Activated CD8-positive, alpha-beta memory T cell treated with anti-CD3 and anti-CD28 coated beads, Interleukin-2, amount 10 ng/mL, durations not matched to agents 7 days and 5 days (primary cell): ENCODE measurements around the gene AFAP1L2. TPM values are rescaled to one million over a fixed set of nuclear protein-coding genes. Genes with fewer than 3 reads are reported as not detected.
"Not testable (repeated sequence)": the region's sequence is repeated elsewhere in the genome, so short reads cannot be mapped to it uniquely, and the experiment has no call there.

Experiments
- ATAC-seq: fragments of 150-1000 bp; cut with Tn5 transposase; one replicate; pipeline ENCODE4 v1.10.0; 2021; ENCODE audit warnings: moderate library complexity
- CTCF ChIA-PET: fragments of 350-600 bp; sonication (Branson Sonifier 250); formaldehyde crosslinking; loops from one replicate; lab custom pipeline; 2021; ENCODE audit warnings: antibody characterized with exemption; lab: Charles Lee
- DNase-seq: peaks from one replicate; pipeline ENCODE4 v3.0.0-alpha.2; 2020
- H3K27ac Mint-ChIP-seq: one replicate; pipeline ENCODE4 v1.8.0; 2021; ENCODE audit warnings: mild to moderate bottlenecking, mixed read lengths
- H3K27me3 Mint-ChIP-seq: one replicate; pipeline ENCODE4 v1.8.0; 2021; ENCODE audit warnings: mixed read lengths
- H3K36me3 Mint-ChIP-seq: one replicate; pipeline ENCODE4 v1.8.0; 2021; ENCODE audit warnings: mild to moderate bottlenecking, mixed read lengths
- H3K4me1 Mint-ChIP-seq: one replicate; pipeline ENCODE4 v1.8.0; 2021; ENCODE audit warnings: mixed read lengths
- H3K4me3 Mint-ChIP-seq: one replicate; pipeline ENCODE4 v1.8.0; 2021; ENCODE audit warnings: mild to moderate bottlenecking, moderate library complexity, mixed read lengths
- H3K9me3 Mint-ChIP-seq: one replicate; pipeline ENCODE4 v1.8.0; 2022; ENCODE audit warnings: low read depth, mixed read lengths
- total RNA-seq, 2 experiments: library from RNA; stranded (reverse); gene quantifications; one replicate each; pipeline ENCODE4 v1.2.3, GENCODE V29; 2021

AFAP1L2 gene
- total RNA-seq, 2 experiments from 2014 or later, result 4.0 to 67.4 TPM

DNA sequence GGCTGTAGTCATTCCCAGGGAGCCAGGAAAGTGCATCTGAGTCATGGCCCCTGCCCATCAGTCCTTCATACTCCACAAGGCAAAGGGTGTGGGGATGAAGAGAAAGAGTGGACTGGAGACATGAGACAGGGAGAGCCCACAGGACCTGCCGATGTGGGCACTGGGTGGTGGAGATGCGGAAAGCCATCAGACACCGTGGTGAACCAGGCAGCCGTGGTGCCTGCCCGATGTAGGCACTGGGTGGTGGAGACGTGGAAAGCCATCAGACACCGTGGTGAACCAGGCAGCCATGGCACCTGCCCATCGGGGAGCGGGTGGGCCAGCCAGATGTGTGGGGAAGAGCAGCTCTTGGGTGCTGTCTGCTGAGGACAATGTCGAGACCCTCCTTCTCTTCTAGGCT lies 58.6 kb downstream of the AFAP1L2 start:
- Mint-ChIP-seq H3K4me3 (no peak overlapping the region), H3K27me3 (peaks cover 2% of the 10 kb centered on the region), H3K36me3 (no peaks in the 10 kb centered on the region), H3K4me1 (peaks cover 3% of the 10 kb centered on the region), H3K27ac (no peak overlapping the region), H3K9me3 (no peaks in the 10 kb centered on the region)
- DNase-seq (no peak), ATAC-seq (no peak)
- CTCF ChIA-PET, result no interaction called here

DNA sequence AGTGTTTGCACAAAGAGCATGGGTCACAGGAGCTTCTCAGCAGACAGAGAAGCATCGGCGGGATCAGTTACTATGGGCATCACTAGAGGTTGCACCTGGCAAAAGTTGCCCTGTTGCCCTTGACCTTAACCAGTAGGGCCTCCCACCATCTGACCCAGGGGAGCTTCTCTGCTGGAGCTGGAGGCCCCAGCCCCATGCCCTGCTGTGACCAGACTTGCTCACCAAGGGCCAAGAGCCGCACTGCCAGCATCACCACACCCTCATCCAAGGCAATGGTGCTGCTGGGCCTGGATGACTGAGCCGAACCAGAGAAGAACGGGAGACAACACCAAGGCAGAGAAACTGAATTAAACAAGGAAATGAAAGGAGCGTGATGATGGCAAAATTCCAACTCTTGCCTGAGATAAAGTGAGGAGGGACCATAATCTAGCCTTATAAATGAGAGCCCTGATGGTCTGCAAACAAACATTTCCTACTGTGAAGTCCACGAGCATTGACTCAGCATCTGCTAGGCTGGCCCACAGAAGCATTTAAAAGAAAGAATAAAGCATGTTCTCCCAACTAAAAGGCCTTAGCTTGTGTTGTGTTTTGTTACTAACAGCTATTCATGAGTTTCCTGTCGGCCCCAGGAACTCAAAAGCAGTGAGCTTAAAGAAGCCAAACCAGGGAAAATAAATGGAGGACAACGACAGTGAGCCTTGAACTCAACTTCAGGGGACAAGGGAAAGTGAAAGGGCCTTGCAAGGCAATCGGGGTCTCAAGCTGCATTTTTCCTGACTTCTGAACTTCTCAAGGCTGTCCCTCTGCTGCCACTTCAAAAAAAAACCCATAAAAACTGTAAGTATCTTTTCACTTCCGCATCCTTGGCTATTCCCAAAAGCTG lies 60.4 kb downstream of the AFAP1L2 start:
- peaks cover 2% of the 10 kb centered on the region for H3K27me3 Mint-ChIP-seq
- no peak for ATAC-seq
- no peak overlapping the region for H3K27ac Mint-ChIP-seq
- H3K4me1 Mint-ChIP-seq, result peaks cover 3% of the 10 kb centered on the region
- CTCF ChIA-PET, result interaction anchor here (1.1 kb wide), 1 partner anchor 105 kb away, joined by 3 read pairs; the partner anchor contains the start of gene VWA2
- no peaks in the 10 kb centered on the region for H3K36me3 Mint-ChIP-seq
- no peaks in the 10 kb centered on the region for H3K9me3 Mint-ChIP-seq
- H3K4me3 Mint-ChIP-seq, result no peak overlapping the region
- no peak for DNase-seq

DNA sequence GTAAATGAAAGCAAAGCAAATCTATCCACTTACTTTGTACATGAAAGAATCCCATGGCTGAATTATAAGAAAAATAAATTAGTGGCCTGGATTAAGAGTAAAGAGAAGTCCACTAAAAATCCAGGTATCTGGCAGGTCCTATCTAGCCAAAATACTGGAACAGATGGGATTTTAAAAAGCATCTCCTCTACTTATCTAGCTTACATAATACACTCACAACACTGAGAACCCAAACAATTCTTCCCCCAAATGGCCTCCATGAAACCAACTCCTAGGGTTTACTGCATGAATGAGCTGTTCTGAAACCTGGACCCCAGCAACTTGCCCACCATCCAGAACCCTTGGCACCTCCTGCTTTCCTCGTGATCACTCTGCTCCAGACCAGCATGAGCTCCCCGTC lies 61.3 kb downstream of the AFAP1L2 start:
- Mint-ChIP-seq H3K4me3 (no peak overlapping the region), H3K9me3 (no peaks in the 10 kb centered on the region), H3K4me1 (peaks cover 5% of the 10 kb centered on the region), H3K36me3 (no peaks in the 10 kb centered on the region), H3K27ac (no peak overlapping the region), H3K27me3 (peaks cover 2% of the 10 kb centered on the region)
- ATAC-seq (no peak), DNase-seq (no peak)
- CTCF ChIA-PET, result no interaction called here

DNA sequence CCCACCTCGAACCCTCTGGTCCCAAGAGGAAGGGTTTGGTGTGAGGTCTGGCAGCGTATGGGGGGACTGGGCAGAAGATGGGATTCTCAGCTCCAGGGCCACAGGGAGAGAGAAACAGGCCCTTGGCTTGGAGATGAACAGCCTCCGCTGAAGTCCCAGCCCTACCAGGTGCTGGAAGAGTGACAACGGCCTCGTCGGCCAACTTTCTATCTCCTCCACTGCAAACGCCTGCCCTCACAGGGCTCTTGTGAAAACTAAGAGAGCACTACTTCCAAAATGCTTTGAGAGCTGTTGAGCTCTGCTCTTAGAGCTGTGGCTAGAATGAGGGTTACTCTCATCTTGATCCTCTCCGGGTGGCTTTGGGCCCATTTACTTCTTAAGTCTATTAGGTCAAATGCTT lies 63.5 kb downstream of the AFAP1L2 start:
- Mint-ChIP-seq H3K9me3 (no peaks in the 10 kb centered on the region), H3K4me3 (no peak overlapping the region), H3K4me1 (peaks cover 22% of the 10 kb centered on the region), H3K27me3 (peaks cover 2% of the 10 kb centered on the region), H3K36me3 (no peaks in the 10 kb centered on the region), H3K27ac (no peak overlapping the region)
- CTCF ChIA-PET, result no interaction called here
- ATAC-seq (no peak), DNase-seq (no peak)

DNA sequence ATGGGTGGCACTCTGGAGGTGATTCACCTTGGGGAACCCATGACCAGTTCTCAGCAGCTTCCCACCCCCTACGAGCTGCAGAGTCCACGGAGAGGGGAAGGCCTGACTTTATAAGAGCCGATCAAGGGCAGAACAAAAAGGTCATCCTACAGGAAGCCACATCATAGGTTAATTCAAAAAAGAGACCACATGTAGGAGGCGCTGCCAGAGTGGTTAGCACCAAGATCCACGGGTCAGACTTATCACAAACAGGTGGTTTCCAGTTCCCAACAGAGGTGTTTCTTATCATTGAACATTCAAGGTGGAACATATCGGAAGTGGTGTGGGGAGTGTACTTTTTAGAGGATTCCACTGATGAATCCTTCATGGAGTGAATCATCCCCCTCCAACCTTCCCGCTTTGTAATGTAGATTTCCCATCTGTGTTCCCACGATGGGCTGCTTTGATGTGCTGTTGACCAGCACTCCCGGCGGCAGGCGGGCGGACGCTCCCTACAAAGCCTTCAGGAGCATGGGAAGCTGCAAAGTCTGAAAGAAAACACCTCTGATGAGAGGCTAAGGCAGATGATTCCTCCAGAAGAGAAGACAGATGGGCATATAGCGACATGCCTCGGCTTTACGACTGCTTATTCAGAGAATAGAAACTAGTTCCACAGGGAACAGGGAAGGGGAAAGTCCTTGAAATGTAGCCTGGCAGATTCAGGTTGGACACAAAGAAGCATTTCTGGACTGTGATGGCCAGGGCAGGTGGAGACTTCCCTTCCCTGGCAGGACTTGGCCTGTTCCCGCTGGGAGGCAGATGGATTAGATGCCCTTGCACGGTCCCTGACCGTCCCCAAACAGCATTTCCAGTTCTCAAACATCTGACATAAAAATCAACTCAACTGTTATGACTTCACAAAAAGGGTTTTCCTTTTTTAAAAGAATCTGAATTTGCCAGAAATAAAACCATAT lies 66.5 kb downstream of the AFAP1L2 start:
- H3K27ac Mint-ChIP-seq, result peak overlapping the region; percentile 34
- H3K36me3 Mint-ChIP-seq, result no peaks in the 10 kb centered on the region
- peaks cover 8% of the 10 kb centered on the region for H3K27me3 Mint-ChIP-seq
- H3K4me3 Mint-ChIP-seq, result no peak overlapping the region
- ATAC-seq (peak; percentile 65), DNase-seq (peak; percentile 52)
- CTCF ChIA-PET, result no interaction called here
- H3K4me1 Mint-ChIP-seq, result peaks cover 31% of the 10 kb centered on the region
- no peaks in the 10 kb centered on the region for H3K9me3 Mint-ChIP-seq

DNA sequence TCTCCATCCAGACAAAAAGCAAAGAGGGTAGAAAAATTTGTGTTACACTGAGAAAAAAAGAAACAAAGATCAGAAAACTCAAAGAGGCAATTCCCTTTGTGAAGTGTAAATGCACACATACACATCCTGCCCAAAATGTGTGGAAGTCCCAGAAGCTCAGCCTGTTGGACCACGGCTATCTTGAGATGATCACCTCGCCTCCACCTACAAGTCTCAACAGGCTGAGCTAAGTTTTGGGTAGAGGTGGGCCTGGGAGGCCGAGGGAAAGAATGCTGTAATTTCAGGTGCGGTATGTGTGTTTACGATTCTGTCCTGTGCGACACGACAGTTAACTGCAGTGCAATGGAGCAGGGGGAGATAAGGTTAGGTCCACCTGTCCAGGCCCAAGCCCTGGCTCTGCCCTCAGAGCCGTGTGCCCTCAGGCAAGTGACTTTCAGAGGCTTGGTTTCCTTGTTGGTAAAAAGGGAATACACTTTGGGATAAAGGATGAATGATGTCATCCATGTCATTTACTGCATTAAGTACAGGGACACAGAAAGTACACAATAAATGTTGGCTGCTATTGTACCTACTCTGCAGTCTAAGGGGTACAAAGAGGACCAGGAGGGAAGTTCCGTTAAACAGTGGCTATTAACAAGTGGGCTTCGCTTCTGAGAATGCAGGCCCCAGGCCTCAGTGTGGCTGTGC lies 67.3 kb downstream of the AFAP1L2 start:
- no peak overlapping the region for H3K27ac Mint-ChIP-seq
- DNase-seq, result no peak
- CTCF ChIA-PET, result interaction anchor here (1.0 kb wide), 1 partner anchor 33 kb away, joined by 6 read pairs; no protein-coding TSS in a partner anchor
- no peak for ATAC-seq
- H3K4me3 Mint-ChIP-seq, result no peak overlapping the region
- peaks cover 31% of the 10 kb centered on the region for H3K4me1 Mint-ChIP-seq
- H3K36me3 Mint-ChIP-seq, result no peaks in the 10 kb centered on the region
- H3K9me3 Mint-ChIP-seq, result no peaks in the 10 kb centered on the region
- peaks cover 8% of the 10 kb centered on the region for H3K27me3 Mint-ChIP-seq

DNA sequence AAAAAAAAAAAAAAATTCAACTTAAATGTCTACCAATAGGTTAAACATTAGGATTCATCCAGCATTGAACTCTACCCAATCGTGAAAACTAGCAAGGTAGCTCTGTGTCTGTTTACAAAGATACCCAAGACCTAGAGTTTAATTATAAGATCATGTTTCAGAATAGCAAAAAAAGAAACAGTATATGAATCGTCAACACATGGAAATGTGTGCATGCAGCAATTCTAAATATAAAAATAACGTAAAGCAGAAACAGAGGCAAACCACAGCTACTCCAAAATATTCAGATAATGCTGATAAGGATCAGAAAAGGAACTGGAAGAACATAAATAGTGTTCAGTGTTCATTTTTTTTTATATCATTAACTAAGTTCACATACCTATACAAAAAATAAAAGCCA lies 68.7 kb downstream of the AFAP1L2 start:
- Mint-ChIP-seq H3K27ac (no peak overlapping the region), H3K36me3 (no peaks in the 10 kb centered on the region), H3K27me3 (peaks cover 5% of the 10 kb centered on the region), H3K4me1 (peaks cover 31% of the 10 kb centered on the region), H3K9me3 (no peaks in the 10 kb centered on the region), H3K4me3 (no peak overlapping the region)
- DNase-seq (no peak), ATAC-seq (no peak)
- CTCF ChIA-PET, result no interaction called here

DNA sequence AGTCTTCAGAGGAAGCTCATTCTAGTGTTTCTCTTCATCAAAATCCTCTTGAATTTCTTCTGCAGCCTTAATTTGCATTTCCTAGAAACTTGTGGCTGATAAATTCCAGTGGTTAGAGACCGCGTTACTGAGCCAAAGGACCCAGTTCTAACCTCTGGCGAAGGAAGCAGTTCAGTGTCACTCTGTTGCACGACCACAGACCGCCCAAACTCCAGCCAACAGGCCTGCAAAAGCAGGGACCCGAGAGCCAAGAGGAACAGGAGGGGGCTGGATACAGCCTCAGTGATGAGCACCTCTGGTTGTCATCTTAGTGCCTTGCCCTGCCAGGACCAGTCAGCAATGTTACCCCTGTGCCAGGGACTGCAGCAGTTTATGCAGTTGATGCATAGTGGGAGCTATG lies 70.0 kb downstream of the AFAP1L2 start:
- CTCF ChIA-PET, result no interaction called here
- DNase-seq (no peak), ATAC-seq (peak; percentile 16)
- H3K4me3 Mint-ChIP-seq, result no peak overlapping the region
- peaks cover 5% of the 10 kb centered on the region for H3K27me3 Mint-ChIP-seq
- no peak overlapping the region for H3K27ac Mint-ChIP-seq
- H3K36me3 Mint-ChIP-seq, result no peaks in the 10 kb centered on the region
- no peaks in the 10 kb centered on the region for H3K9me3 Mint-ChIP-seq
- H3K4me1 Mint-ChIP-seq, result peaks cover 34% of the 10 kb centered on the region

DNA sequence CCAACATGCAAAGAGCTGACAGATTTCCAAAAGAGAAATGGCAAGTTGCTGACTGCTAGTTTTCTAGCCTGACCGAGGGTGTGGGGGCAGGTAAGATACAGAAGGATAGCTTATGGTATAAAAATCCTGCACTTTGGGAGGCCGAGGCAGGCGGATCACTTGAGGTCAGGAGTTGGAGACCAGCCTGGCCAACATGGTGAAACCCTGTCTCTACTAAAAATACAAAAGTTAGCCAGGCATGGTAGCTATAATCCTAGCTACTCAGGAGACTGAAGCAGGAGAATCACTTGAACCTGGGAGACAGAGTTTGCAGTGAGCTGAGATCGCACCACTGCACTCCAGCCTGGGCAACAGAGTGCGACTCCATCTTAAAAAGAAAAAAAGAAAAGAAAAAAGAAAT lies 70.9 kb downstream of the AFAP1L2 start:
- ATAC-seq, DNase-seq, CTCF ChIA-PET, H3K27me3 Mint-ChIP-seq, H3K4me3 Mint-ChIP-seq, H3K9me3 Mint-ChIP-seq, H3K36me3 Mint-ChIP-seq, H3K27ac Mint-ChIP-seq: not testable (repeated sequence)
- H3K4me1 Mint-ChIP-seq, result peaks cover 34% of the 10 kb centered on the region

DNA sequence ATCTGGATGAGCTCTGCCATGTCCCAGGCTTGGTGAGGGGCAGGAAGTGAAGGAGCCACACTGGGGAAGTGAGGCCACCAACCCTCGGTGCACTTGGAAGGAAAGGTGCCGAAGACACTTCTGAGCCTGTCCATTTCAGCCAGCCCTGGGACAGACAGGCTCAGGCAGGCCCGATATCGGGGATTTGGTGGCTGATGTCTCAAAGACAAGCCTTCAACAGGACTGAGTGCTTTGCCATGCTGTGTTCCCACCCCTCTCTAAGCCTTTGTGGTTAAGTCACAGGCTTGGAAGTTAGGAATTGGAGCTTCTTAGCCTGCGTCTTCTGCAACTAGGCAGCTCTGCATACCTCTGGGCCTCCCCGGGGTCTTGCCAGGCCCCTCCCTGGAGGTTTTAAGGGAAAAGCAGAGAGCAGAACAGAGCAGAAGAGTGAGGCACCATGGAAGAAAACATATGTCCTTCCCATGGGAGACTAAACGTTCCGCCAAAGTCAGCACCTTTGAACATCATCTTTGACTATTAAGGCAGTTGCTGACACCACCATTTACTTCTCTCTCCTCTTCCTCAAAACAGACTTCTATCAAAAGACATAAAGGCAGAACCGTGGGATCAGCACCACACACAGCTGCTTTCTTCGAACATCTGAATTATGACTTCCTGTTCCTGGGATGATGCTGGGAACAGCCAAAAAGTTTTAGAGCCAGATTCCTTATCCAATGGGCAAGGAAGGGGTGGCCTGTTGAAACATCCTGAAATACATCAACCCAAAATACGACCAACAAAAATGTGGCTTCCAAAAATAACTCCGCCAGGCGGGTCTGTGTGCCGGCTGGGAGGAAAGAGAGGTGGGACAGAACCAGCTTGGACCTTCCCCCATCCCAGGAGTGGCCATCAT lies 71.8 kb downstream of the AFAP1L2 start:
- DNase-seq, result no peak
- ATAC-seq, result no peak
- H3K36me3 Mint-ChIP-seq, result no peaks in the 10 kb centered on the region
- peaks cover 5% of the 10 kb centered on the region for H3K27me3 Mint-ChIP-seq
- H3K27ac Mint-ChIP-seq, result no peak overlapping the region
- H3K4me3 Mint-ChIP-seq, result no peak overlapping the region
- H3K4me1 Mint-ChIP-seq, result peaks cover 27% of the 10 kb centered on the region
- no peaks in the 10 kb centered on the region for H3K9me3 Mint-ChIP-seq
- CTCF ChIA-PET, result interaction anchor here (1.3 kb wide), 1 partner anchor 29 kb away, joined by 4 read pairs; no protein-coding TSS in a partner anchor

DNA sequence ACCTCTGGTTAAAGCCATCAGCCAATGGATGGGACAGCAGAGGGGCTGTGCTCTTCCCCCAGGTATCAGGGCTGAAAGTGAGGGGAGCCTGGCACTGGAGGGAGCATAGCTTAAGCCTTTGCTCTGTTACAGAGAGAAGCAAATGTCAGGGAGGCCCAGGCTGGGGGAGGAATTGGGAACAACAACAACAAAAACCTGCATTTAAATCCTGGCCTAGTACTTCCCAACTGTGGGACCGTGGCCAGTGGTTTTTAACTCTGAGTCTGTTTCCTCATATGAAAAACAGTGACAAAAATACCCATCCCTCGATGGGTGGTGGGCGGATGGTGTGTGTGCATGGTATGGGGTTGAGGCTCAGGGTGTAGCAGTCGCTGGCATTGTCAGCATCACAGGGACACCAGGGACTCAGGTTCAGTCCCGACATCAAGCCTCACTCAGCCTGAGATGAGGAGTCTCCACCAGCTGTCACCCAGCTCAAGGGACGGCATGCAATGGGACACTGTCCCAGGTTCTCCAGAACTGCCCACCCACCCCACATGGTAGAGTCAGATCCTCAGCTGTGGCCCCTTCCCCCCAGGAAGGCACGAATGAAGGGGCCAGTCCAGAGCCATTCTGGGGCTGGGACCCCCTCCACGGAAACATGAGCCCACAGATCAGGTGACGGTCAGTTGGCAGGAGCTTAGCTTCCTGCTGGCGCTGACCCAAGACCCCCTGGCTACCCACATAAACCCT lies 74.5 kb downstream of the AFAP1L2 start:
- CTCF ChIA-PET, result no interaction called here
- H3K4me1 Mint-ChIP-seq, result peaks cover 10% of the 10 kb centered on the region
- H3K27ac Mint-ChIP-seq, result no peak overlapping the region
- H3K36me3 Mint-ChIP-seq, result no peaks in the 10 kb centered on the region
- DNase-seq (no peak), ATAC-seq (no peak)
- H3K27me3 Mint-ChIP-seq, result peaks cover 4% of the 10 kb centered on the region
- H3K4me3 Mint-ChIP-seq, result no peak overlapping the region
- no peaks in the 10 kb centered on the region for H3K9me3 Mint-ChIP-seq

DNA sequence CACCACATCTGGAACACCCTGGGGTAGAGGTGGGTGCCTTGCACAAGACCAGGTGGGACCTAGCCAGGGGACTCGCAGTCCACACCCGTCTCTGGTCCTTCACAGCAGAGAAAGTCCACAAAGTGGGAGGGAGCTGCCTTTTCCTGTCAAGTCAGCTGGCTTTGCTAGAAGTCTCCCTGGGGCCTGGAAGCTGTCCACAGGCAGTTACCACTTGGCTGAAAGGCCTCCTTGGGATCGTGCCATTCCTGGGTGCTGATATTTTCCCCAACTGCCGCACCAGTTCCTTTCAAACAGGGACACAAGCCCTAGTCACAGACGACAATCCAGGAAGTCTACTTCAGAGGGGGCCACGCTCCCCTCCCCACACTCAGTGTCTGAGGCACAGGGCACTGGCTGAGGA lies 75.4 kb downstream of the AFAP1L2 start:
- Mint-ChIP-seq H3K36me3 (no peaks in the 10 kb centered on the region), H3K4me1 (peaks cover 3% of the 10 kb centered on the region), H3K27me3 (no peaks in the 10 kb centered on the region), H3K9me3 (no peaks in the 10 kb centered on the region), H3K27ac (no peak overlapping the region), H3K4me3 (no peak overlapping the region)
- no peak for DNase-seq
- ATAC-seq, result no peak
- CTCF ChIA-PET, result no interaction called here
